Muscle layer of duodenum (tissue), 2 donors: ENCODE results near the gene EIF3F.

Source experiments
- H3K27ac ChIP-seq: one replicate; pipeline ENCODE4 v1.7.0; 2013; ENCODE audit warnings: mild to moderate bottlenecking, low read length
- H3K27me3 ChIP-seq: one replicate; pipeline ENCODE4 v1.7.0; 2013; ENCODE audit warnings: low read depth, mild to moderate bottlenecking, control low read depth, low read length
- H3K36me3 ChIP-seq, 2 donors: one replicate each; pipeline ENCODE4 v1.7.0; 2013; ENCODE audit warnings: low read length in 2 of 2, control low read depth in 1 of 2, mild to moderate bottlenecking in 1 of 2; ENCODE audit not compliant: insufficient read depth in 2 of 2, control insufficient read depth in 1 of 2
- H3K4me1 ChIP-seq, 2 donors: one replicate each; pipeline ENCODE4 v1.7.0; 2013; ENCODE audit warnings: low read length in 2 of 2, mild to moderate bottlenecking in 2 of 2, control low read depth in 1 of 2, moderate library complexity in 1 of 2; ENCODE audit not compliant: insufficient read depth in 2 of 2, control insufficient read depth in 1 of 2
- H3K4me3 ChIP-seq, 2 donors: one replicate each; pipeline ENCODE4 v1.7.0; 2013; ENCODE audit warnings: low read length in 2 of 2, low read depth in 1 of 2, mild to moderate bottlenecking in 1 of 2
- H3K9me3 ChIP-seq, 2 donors: one replicate each; pipeline ENCODE4 v1.7.0; 2013; ENCODE audit warnings: low read length in 2 of 2, control low read depth in 1 of 2, mild to moderate bottlenecking in 1 of 2; ENCODE audit not compliant: control insufficient read depth in 1 of 2
- donor health status: healthy.

EIF3F gene

DNA sequence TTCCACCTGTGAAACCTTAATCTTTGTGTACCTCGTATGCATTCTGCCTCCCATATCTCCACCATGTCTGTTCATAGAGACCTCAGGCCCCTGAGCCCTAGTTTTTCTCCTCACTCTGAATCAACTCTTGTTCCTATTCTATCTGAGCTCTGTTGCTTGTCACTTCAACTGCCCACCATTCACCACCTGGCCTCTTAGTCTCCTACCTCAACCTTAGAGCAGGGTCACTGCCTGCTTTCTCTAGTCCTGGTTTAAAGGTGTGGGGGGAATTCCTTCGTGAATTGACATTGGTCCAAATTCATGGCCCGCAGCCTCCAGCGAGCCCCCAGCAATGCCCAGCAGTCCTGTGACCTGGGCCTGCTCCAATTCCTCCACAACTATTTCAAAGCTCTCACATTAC is 54.4 kb downstream of the EIF3F start:
- Histone ChIP-seq H3K4me1 (no peaks in the 10 kb centered on the region), H3K4me3 (no peak overlapping the region), H3K27me3 (no peaks in the 10 kb centered on the region), H3K27ac (no peak overlapping the region), H3K36me3 (no peaks in the 10 kb centered on the region), H3K9me3 (no peaks in the 10 kb centered on the region)

DNA sequence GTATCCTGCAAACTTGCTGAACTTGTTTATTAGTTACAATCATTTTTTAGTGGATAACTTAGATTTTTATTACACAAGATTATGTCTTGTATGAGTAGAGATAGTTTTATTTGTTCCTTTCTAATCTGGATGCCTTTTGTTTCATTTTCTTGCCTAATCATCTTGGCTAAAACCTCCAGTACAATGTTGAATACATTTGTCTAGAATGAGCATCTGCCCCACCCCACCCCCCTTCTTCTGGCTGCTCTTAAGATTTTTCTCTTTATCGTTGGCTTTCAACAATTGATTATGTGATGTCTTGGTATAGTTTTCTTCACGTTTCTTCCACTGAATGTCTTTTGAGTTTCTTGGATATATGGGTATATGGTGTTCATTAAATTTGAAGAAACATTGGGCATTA is 56.6 kb downstream of the EIF3F start:
- H3K4me1 ChIP-seq, result no peaks in the 10 kb centered on the region
- H3K36me3 ChIP-seq, result no peaks in the 10 kb centered on the region
- H3K9me3 ChIP-seq, result no peaks in the 10 kb centered on the region
- no peak overlapping the region for H3K4me3 ChIP-seq
- H3K27ac ChIP-seq, result no peak overlapping the region
- H3K27me3 ChIP-seq, result no peaks in the 10 kb centered on the region

- no peaks in the 10 kb centered on the region for H3K4me1 ChIP-seq
- H3K27ac ChIP-seq, result no peak overlapping the region
- no peak overlapping the region for H3K4me3 ChIP-seq
- no peaks in the 10 kb centered on the region for H3K9me3 ChIP-seq
- H3K36me3 ChIP-seq, result no peaks in the 10 kb centered on the region
- no peaks in the 10 kb centered on the region for H3K27me3 ChIP-seq
Measured at GRCh38 chr11:8045839-8046238, 58.7 kb downstream of the EIF3F start.

GRCh38 chr11:8047382-8047781 is 60.2 kb downstream of the EIF3F start:
- Histone ChIP-seq H3K9me3 (no peaks in the 10 kb centered on the region), H3K4me3 (no peak overlapping the region), H3K36me3 (no peaks in the 10 kb centered on the region), H3K27me3 (no peaks in the 10 kb centered on the region), H3K4me1 (no peaks in the 10 kb centered on the region), H3K27ac (no peak overlapping the region)

- H3K27me3 ChIP-seq, result no peaks in the 10 kb centered on the region
- H3K4me3 ChIP-seq, result no peak overlapping the region
- no peaks in the 10 kb centered on the region for H3K36me3 ChIP-seq
- no peaks in the 10 kb centered on the region for H3K9me3 ChIP-seq
- no peak overlapping the region for H3K27ac ChIP-seq
- no peaks in the 10 kb centered on the region for H3K4me1 ChIP-seq
Measured at GRCh38 chr11:8049084-8049483, 61.9 kb downstream of the EIF3F start.
